Suppressor macrophage (primary cell): ENCODE measurements around the gene ZFP36.
A peak's percentile ranks its signal among the peaks of the same experiment; 100 is the strongest.

ENCODE experiments used
- DNase-seq, 4 experiments: peaks; one replicate each; pipeline ENCODE4 v3.0.0-alpha.2; 2020 to 2022

The ZFP36 gene

GRCh38 chr19:39419003-39419402 is 12.4 kb downstream of the ZFP36 start:
- peak in 1 of 4 experiments; percentile 36 for DNase-seq

GRCh38 chr19:39420769-39421168 is 14.1 kb downstream of the ZFP36 start:
- no peak for DNase-seq

DNA sequence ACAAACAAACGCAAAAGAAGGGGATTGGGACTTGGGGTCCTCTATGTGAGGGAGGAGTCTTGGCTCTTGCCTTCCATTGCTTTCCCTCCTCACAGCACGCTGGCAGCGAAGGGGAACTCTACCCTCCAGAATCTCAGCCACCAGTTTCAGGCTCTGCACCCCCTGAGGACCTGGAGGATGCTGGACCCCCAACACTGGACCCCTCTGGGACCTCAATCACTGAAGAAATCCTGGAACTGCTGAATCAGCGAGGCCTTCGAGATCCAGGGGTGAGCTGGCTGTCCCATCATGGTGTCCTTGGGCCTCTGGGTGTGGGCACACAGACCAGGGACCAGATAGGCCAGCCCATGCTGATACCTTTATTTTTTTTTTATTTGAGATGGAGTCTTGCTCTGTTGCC is 15.4 kb downstream of the ZFP36 start:
- no peak for DNase-seq

- no peak for DNase-seq
Measured at GRCh38 chr19:39423258-39424086, 16.8 kb downstream of the ZFP36 start.

GRCh38 chr19:39424934-39425333 is 18.3 kb downstream of the ZFP36 start:
- DNase-seq, result no peak

DNA sequence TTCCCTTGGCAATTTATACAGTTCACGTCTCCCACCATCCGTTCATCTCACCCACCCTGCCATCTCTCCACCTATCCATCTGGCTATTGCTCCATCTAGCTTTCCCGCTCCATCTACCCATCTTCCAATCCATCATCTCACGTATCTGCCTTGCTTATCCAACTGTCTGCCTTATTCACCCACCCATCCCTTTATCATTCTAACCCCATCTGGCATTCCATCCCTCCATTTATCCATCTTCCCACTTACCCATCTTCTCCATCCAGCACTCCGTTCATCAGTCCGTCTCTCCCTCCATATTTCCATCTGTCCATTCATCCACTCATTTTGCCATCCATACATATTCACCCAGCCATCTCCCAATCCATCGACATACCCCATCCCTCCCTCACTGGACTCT is 19.1 kb downstream of the ZFP36 start:
- DNase-seq, result no peak

DNA sequence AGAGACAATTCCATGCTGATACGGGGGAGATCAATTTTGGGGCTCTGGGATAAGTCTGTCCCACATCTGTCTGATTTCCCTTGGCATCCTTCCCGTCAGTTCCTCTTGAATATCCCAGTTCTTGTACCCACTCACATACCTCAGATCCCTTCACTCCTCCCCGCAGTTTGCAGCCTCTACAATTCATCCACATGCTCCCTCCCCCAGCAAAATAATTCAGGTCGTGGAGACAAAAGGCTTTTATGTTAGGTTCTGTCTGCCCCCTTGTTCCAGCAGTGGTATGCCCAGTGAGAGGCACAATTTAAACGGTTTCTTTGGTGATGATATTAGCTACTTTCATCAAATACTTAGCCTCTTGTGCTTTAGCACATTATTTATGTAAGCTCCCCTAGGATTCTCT is 19.5 kb downstream of the ZFP36 start:
- no peak for DNase-seq

- DNase-seq, result no peak
Measured at GRCh38 chr19:39427707-39428106, 21.1 kb downstream of the ZFP36 start.

DNA sequence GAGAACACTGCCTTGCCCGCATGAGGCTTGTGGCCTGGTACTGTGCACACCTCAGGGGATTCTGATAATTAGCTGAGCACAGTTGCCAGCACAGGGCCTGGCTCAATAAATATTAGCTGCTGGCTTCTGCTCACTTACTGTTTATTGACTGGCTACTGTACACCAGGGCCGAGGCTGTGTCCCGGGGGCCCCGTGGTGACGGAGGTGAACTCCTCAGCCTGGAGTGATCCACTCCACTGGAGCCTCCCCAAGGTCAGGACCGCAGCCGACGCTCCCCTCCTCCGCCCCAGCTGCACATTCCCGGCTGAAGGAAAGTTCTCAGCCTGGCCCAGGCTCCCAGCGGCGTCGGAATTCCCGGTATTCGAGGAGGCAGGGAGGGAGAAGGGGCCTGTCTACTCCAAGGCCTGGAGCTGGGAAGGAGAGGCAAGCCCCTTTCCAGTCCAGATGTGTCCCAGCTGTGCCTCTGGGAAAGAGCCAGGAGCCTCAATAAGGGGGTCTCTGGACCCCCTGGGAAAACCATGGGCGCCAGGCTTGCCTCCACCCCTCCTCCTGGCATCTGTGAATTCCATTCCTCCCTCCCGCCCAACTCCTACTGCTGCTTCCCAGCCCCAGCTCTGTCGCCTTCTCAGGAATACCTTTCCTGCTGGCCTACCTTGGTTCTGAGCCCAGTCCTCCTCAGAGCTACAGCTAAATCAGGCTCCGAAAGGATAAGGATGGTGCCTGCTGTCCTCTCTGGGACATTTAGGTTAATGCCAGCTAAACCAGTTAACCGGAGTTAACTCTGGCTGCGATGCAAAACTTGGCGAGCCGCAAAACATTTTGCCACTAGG is 21.9 kb downstream of the ZFP36 start:
- DNase-seq, result no peak

DNA sequence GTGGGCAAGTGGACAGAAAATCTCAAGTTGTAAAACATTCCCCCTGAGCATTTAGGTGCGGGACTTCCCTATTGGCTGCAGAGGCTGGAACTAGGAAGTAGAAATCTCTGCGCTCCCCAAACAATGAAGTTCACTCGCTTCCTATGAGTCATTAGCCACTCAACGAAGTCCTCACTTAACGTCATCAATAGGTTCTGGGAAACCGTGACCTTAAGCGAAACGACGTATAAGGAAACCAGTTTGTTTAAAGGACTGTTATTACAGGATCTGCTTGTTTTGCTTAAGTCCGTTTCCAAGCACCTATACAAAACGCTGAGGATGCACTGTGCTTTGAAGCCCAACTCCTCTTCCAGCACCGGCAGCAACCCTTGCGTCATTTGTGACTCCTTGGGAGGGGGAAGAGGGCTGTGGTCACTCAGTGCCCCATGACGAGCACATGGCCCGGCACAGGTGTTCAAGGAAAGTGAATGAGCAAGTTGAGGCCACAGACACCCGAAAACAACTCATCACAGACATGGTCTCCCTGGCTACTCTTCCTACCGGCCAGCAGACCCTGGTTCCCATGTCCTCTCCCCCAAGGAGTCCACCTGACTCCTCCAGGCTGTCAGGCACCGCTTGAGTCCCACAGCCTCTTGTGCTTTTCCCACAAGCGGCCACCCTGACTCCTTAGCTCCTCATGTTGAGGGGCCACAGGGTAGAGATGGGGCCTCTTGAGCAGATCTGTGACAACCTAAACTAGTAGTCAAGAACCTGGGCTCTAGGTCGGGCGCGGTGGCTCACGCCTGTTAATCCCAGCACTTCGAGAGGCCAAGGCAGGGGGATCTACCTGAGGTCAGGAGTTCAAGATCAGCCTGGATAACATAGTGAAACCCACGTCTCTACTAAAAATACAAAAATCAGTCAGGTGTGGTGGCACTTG is 24.3 kb downstream of the ZFP36 start:
- peak; percentile 86 to 98 (median 93) for DNase-seq

DNA sequence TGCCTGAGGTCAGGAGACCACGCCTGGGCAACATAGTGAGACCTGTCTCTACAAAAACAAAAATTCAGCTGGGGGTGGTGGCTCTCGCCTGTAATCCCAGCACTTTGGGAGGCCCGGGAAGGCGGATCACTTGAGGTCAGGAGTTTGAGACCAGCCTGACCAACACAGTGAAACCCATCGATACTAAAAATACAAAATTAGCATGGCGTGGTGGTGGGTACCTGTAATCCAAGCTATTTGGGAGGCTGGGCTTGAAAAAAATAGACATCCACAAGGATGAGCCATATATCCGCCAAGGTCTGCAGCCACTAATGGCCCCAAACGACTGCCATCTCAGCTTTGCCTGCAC is 26.0 kb downstream of the ZFP36 start:
- no peak for DNase-seq

DNA sequence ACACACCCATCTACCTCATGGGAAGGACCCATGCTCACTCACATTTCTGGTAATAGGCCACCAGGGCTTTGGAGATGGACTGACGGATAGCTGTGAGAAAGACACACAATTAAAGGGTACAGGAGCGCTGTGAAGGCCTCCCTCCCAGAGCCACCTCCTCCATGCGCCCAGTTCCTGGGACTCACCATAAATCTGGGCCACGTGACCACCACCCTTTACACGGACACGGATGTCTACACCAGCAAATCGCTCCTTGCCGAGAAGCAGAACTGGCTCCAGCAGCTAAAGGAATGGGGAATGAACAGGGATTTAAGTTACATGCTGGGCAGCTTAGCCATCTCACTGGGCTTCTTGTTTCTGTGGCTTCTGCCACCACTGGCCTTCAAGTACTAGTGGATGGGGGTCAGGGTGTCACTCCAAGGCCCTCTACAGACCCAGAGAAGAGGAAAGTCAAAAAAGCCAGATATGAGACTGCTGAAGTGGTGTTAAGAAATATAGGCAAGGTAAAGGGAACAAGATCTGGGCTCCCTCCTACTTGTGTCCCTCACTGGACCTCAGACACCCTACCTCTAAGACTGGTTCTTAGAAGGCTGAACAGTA is 26.9 kb downstream of the ZFP36 start:
- DNase-seq, result no peak

DNA sequence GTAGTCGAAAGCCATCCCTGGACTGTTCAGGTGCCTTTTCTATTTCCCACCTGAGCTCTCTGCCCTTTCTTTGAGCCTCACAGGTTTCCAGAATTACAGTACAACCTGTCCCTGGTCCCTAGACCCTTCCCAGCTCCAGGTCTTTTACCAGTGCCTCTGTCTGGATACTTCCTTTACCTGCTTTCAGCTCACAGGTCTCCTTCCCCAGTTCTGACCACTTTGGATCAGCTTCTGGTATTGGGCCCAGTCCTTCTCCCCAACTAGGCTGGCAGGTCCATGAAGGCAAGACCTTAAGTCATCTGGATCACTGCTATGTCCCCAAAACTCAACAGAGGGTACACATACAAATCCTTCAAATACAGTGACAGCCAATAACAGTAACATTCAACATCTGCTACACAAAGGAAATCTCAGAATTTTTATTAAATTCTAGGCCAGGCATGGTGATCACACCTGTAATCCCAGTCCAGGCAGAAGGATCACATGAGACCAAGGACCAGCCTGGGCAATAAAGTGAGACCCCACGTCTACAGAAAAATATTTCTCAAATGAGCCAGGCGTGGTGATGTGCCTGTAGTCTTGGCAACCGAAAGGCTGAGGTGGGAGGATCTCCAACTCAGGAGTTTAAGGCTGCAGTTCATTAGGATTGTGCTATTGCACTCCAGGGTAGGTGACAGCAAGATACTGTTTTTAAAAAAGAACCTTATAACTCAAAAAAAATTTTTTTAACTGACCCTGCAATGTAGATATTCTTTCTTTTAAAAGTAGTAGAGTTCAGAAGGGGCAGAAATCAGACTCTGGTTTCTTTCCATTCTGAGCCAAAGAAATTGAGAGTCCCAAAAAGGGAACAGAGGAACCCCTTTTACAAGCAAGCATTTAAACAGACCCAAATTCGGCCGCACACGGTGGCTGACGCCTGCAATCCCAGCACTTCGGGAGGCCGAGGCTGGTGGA is 27.8 kb downstream of the ZFP36 start:
- DNase-seq, result no peak

DNA sequence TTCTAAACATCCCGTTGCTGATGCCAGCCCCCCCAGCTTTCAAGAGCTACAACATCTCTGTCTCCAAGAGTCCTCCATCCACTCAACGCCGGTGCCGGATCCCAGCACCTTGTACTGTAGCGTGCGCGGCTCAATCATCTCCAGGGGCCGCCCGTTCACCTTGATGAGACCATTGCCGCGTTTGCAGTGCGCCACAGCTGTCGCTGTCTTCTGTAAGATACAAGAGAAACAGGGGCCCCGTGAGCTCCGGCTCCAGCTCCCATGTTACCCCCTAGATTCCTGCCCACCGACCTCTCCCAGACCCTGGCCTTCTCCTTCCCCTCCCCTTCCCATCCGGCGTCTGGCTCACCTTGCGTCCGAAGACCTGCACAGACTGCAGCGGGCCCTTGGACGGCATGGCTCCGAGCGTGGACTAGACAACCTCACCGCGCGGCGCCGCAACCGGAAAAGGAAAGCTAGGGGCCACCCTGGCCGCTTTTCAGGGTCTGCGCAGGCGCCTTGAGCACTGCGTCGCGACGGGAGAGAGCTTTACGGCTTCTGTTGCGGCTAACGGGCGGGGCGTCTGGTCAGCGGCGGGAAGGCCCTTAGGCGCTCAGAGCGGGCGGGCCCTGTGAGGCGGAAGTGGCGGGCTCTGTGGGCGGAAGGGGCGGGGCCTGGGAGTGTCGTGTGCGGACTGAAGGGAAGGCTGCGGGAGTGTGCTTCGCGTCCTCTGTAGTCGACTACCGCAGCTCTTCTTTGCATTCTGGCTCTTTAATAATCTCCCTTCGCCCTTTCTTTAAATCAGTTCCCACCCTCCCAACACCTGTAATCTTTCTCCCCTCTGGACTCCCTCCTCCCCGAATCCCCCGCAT is 29.1 kb downstream of the ZFP36 start, which contains the start of gene RPS16:
Gene RPS16 (minus strand): TSS at position 451 of the 851 bp plus-strand sequence. CDS start 54 bp downstream, at position 397.
- DNase-seq, result peak; percentile 100

DNA sequence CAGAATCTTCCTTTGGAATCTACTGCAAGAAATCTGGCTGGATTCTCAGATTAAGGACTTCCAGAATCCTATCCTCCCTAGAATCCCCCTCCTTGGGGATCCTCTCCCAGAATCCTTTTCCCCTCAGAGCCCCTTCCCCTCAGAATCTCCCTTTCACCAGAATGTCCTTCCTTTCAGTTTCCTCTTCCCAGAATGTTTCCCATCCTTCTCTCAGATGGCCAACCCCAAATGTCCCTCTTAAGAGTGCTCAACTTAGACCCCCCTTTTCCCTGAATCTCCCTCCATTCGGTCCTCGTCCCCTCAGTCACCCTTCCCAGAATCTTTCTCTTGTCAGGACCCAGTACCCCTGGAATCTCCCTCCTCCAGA is 29.7 kb downstream of the ZFP36 start:
- DNase-seq, result no peak

- DNase-seq, result peak in 1 of 4 experiments; percentile 29
Measured at GRCh38 chr19:39438270-39438934, 31.8 kb downstream of the ZFP36 start.

DNA sequence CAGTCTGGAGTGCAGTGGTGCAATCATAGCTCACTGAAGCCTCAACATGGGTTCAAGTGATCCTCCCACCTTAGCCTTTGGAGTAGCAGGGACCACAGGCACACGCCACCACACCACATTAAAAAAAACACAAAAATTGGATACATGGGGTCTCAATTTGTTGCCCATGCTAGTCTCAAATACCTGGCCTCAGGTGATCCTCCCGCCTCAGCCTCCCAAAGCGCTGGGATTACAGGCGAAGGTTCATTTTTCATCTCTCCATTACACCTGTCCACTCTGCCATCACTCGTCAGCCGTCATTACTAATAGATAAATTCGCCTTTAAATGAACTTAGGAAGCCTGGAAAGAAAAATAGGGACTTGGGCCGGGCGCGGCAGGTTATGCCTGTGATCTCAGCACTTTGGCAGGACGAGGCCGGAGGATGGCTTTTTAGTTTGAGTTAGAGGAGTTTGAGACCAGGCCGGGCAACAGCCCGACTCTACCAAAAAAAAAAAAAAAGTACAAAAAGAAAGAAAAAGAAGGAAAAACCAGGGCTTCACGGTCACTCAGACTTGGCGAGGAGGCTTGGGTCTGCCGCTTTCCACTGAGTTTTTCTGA is 38.0 kb downstream of the ZFP36 start:
- peak in 3 of 4 experiments; percentile 16 to 39 (median 34) for DNase-seq

DNA sequence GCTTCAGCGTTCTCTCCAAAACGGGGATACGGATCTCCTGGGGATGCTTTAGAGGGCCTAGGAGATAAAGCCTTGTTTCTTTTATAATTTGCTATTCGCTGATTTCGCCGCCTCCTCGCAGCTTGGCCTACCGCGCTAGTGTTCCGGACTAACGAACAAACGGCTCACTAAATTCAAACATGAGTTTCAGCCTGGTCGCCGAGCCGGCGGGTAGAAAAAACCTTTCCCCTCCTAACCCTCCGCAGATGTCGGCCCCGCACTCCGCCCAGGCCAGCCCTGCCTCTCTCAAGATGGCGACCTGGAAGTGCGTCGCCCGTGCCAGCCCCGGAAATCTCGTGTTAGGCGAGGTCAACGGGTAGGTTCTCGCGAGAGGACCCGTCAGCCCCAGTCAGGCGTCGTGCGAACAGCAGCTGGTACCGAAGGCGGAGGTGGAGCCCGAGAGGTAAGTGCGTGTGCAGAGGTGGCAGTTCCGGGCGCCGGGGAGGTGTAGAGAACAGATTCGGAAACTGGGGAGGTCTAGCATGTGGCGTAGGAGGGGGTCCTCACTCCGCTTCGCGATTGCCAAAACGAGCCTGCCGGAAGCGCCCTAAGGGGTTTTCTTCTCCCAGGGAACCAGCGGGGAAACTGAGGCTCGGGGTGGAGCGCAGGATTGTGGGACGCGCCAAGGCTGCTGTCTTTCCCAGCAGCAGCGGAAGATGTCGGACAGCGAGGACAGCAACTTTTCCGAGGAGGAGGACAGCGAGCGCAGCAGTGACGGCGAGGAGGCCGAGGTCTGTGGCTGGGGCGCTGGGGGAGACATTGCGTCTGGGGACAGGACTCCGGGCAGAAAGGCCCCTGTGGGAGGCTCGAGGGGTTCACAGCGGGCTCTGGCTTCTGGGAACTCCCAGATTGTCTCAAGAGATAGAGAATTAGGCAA is 38.8 kb downstream of the ZFP36 start, which contains the start of gene SUPT5H:
Gene SUPT5H (plus strand): TSS at position 387 of the 916 bp plus-strand sequence. CDS start 309 bp downstream, at position 696.
- DNase-seq, result peak; percentile 98 to 100 (median 99)
